ENCODE data around the gene ZPBP2. TPM values are rescaled to one million over a fixed set of nuclear protein-coding genes. Genes with fewer than 3 reads are reported as not detected.

ZPBP2 gene
- total and polyA plus RNA-seq, 9 of the 15 experiments (the other 6 are each of a cell fraction or from before 2014, with no cell fraction given) = not detected

DNA sequence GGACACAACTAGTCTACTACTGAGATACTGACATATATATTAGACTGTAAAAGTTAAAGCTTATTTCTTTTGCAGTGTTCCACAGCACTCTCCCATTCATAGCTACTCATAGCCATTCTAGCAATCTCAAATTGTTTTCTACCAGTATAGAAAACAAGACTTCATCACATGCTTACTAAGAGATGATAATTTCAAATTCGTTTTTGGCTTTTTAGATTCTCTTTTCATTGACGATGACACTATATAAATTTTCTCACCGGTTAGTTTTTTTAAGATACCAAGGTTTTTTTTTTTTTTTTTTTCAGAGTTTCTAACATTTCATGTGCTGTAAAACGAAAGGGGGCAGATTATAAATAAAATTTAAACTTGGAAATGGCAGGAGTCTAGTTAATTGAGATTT, 21.8 kb upstream of the ZPBP2 start:
- Histone ChIP-seq H3K36me3 (ENCODE audit: control insufficient read depth, insufficient read depth, low read length) (no peaks in the 10 kb centered on the region), H3K4me3 (no peak overlapping the region), H3K27me3 (ENCODE audit: control insufficient read depth in 2 of 2, insufficient read depth in 2 of 2, low read length in 2 of 2) (peaks cover 8 to 11% of the 10 kb centered on the region in 2 experiments; a peak in 3 of 5 replicates), H3K9me1 (ENCODE audit: control insufficient read depth, insufficient read depth, low read length) (no peaks in the 10 kb centered on the region), H2AFZ (ENCODE audit: low read depth, low read length) (no peak overlapping the region), H3K4me1 (replicated peaks in 1 of 2; ENCODE audit: control insufficient read depth in 2 of 2, insufficient read depth in 2 of 2, low read length in 2 of 2) (no peaks in the 10 kb centered on the region), H3K79me2 (ENCODE audit: control insufficient read depth, insufficient read depth, low read length) (no peaks in the 10 kb centered on the region), H3K27ac (ENCODE audit: extremely low read depth, low read depth, low read length) (no peak overlapping the region), H3K9ac (ENCODE audit: insufficient read depth in 1 of 2, low read depth in 2 of 2, low read length in 2 of 2) (no peak overlapping the region), H3K9me3 (replicated peaks; ENCODE audit: control insufficient read depth, insufficient read depth, low read depth, low read length) (no peaks in the 10 kb centered on the region), H3K4me2 (ENCODE audit: insufficient read depth, low read length) (no peak overlapping the region), H4K20me1 (replicated peaks; ENCODE audit: control insufficient read depth, insufficient read depth, low read length) (no peaks in the 10 kb centered on the region)
- ATAC-seq (no peak), FAIRE-seq (no peak), DNase-seq (ENCODE audit: extremely low read depth in 1 of 4, low spot score in 3 of 4) (no peak)
- POLR2A ChIA-PET = interaction anchor here (0.5 kb wide), 1 partner anchor 24 kb away, joined by 3 read pairs; no protein-coding TSS in a partner anchor
- WGBS (ENCODE audit: insufficient coverage, low coverage, missing lambda C conversion rate) = 9% methylated on average over 4 of the region's 4 CpGs
- no peak for TF ChIP-seq ZNF140 (CRISPR knock-in tag; IDR thresholded peaks at IDR 0.05)
- no peak for TF ChIP-seq BRD9 (IDR thresholded peaks at IDR 0.05; ENCODE audit: low read depth, partially characterized antibody)
- peak; percentile 72 for TF ChIP-seq CBX8 (IDR thresholded peaks at IDR 0.05; ENCODE audit: borderline replicate concordance, extremely low read depth, low read depth, low read length, poor library complexity, severe bottlenecking)
- TF ChIP-seq, protein P1, sequence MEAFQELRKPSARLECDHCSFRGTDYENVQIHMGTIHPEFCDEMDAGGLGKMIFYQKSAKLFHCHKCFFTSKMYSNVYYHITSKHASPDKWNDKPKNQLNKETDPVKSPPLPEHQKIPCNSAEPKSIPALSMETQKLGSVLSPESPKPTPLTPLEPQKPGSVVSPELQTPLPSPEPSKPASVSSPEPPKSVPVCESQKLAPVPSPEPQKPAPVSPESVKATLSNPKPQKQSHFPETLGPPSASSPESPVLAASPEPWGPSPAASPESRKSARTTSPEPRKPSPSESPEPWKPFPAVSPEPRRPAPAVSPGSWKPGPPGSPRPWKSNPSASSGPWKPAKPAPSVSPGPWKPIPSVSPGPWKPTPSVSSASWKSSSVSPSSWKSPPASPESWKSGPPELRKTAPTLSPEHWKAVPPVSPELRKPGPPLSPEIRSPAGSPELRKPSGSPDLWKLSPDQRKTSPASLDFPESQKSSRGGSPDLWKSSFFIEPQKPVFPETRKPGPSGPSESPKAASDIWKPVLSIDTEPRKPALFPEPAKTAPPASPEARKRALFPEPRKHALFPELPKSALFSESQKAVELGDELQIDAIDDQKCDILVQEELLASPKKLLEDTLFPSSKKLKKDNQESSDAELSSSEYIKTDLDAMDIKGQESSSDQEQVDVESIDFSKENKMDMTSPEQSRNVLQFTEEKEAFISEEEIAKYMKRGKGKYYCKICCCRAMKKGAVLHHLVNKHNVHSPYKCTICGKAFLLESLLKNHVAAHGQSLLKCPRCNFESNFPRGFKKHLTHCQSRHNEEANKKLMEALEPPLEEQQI (IDR thresholded peaks at IDR 0.05) = no peak
- no peak for TF ChIP-seq MCM5 (IDR thresholded peaks at IDR 0.05; ENCODE audit: low read depth)
- no TSS peak for BruUV-seq (replicated peaks)
- intact Hi-C loops (cut with micrococcal nuclease) = no loop called here
- CTCF ChIA-PET (ENCODE audit: low intra/inter-chr PET ratio) = no interaction called here
- in situ Hi-C loops (cut with MboI) = no loop called here

All from K562 (cell line).